HEK293T (cell line): ENCODE results near the gene EZR.

Experiments
- CTBP1 ChIP-seq: fragments of 450-650 bp; IDR thresholded peaks from 2 replicates; pipeline ENCODE4 v1.6.1; 2016; ENCODE audit warnings: borderline replicate concordance
- FOXK2 ChIP-seq: fragments of 450-650 bp; IDR thresholded peaks from 2 replicates; pipeline ENCODE4 v1.6.1; 2016; ENCODE audit warnings: mild to moderate bottlenecking
- FOXM1 ChIP-seq: fragments of 450-650 bp; IDR thresholded peaks from 2 replicates; pipeline ENCODE4 v1.6.1; 2017; ENCODE audit warnings: mild to moderate bottlenecking, borderline replicate concordance
- HDGF ChIP-seq: fragments of 450-650 bp; IDR thresholded peaks from 2 replicates; pipeline ENCODE4 v1.6.1; 2017; ENCODE audit warnings: antibody characterized with exemption, borderline replicate concordance
- L3MBTL2 ChIP-seq: fragments of 450-650 bp; conservative IDR thresholded peaks from 2 replicates; pipeline ENCODE4 v1.6.1; 2016; ENCODE audit warnings: mild to moderate bottlenecking
- LEF1 ChIP-seq: fragments of 450-650 bp; IDR thresholded peaks from 2 replicates; pipeline ENCODE4 v1.6.1; 2017; ENCODE audit warnings: mild to moderate bottlenecking, borderline replicate concordance
- NFRKB ChIP-seq: fragments of 450-650 bp; IDR thresholded peaks from 2 replicates; pipeline ENCODE4 v1.6.1; 2016; ENCODE audit warnings: mild to moderate bottlenecking, moderate library complexity
- SP1 ChIP-seq: fragments of 450-650 bp; IDR thresholded peaks from 2 replicates; pipeline ENCODE4 v1.6.1; 2017
- SUZ12 ChIP-seq: fragments of 450-650 bp; IDR thresholded peaks from 2 replicates; pipeline ENCODE4 v1.6.1; 2016; ENCODE audit warnings: mild to moderate bottlenecking
- TARDBP ChIP-seq: fragments of 450-650 bp; IDR thresholded peaks from 2 replicates; pipeline ENCODE4 v1.6.1; 2016
- ZNF384 ChIP-seq: fragments of 450-650 bp; IDR thresholded peaks from 2 replicates; pipeline ENCODE4 v1.6.1; 2016

DNA sequence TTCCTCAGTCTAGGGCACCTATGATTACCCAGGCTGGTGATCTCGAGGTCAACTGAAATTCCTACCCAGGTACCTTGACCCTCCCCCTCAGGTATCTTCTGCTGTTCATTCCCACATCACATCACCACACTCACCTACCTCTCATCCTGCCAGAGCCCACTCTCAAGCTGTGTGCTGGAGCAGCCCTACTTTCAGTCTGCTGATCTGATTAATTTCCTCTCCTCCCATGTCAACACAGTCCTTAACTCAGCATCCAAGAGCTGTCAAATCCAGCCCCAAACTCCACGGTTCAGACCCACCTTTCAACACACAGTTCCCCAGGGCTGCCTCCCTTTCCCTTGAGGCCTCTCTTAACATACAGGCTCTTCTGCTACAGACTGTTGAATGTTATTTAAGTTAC lies 42.4 kb downstream of the EZR start:
- TF ChIP-seq SP1 (no peak), TARDBP (no peak), SUZ12 (no peak), CTBP1 (no peak), ZNF384 (no peak), FOXM1 (no peak), L3MBTL2 (no peak), FOXK2 (no peak), HDGF (no peak), NFRKB (no peak), LEF1 (no peak)
